Activated CD8-positive, alpha-beta T cell treated with anti-CD3 and anti-CD28 coated beads for 36 hours (primary cell): ENCODE measurements around the gene FRAT2. TPM values are rescaled to one million over a fixed set of nuclear protein-coding genes. Genes with fewer than 3 reads are reported as not detected.

Experiments used
- ATAC-seq: fragments of 200-7000 bp; cut with Tn5 transposase; one replicate; pipeline ENCODE4 v1.10.0; 2021; ENCODE audit warnings: mild to moderate bottlenecking, moderate library complexity
- CTCF ChIA-PET: fragments of 350-600 bp; sonication (Branson Sonifier 250); formaldehyde crosslinking; loops from one replicate; lab custom pipeline; 2021; ENCODE audit warnings: antibody characterized with exemption; lab: Charles Lee
- POLR2A ChIA-PET: fragments of 350-600 bp; sonication (Branson Sonifier 250); formaldehyde crosslinking; loops from one replicate; lab custom pipeline; 2021; ENCODE audit warnings: antibody characterized with exemption; lab: Charles Lee
- DNase-seq: peaks from one replicate; pipeline ENCODE4 v3.0.0-alpha.2; 2020
- H3K27ac Mint-ChIP-seq: one replicate; pipeline ENCODE4 v1.8.0; 2021; ENCODE audit warnings: mild to moderate bottlenecking, mixed read lengths
- H3K27me3 Mint-ChIP-seq: one replicate; pipeline ENCODE4 v1.8.0; 2021; ENCODE audit warnings: mixed read lengths
- H3K36me3 Mint-ChIP-seq: one replicate; pipeline ENCODE4 v1.8.0; 2021; ENCODE audit warnings: low read depth, mixed read lengths
- H3K4me1 Mint-ChIP-seq: one replicate; pipeline ENCODE4 v1.8.0; 2021; ENCODE audit warnings: low read depth, mixed read lengths
- H3K4me3 Mint-ChIP-seq: one replicate; pipeline ENCODE4 v1.8.0; 2021; ENCODE audit warnings: mild to moderate bottlenecking, moderate library complexity, mixed read lengths
- H3K9me3 Mint-ChIP-seq: one replicate; pipeline ENCODE4 v1.8.0; 2021; ENCODE audit warnings: mixed read lengths
- intact Hi-C: fragments of 100-400 bp; cut with micrococcal nuclease; formaldehyde crosslinking; loops from one replicate; pipeline ENCODE4 v1.10.0; 2022
- total RNA-seq, 2 experiments: library from RNA; stranded (reverse); gene quantifications; one replicate each; pipeline ENCODE4 v1.2.3, GENCODE V29; 2021
- TF ChIP-seq, protein P1 (sequence below): fragments of 200-600 bp; IDR thresholded peaks from one replicate; pipeline ENCODE4 v1.8.0; 2022; ENCODE audit warnings: antibody characterized with exemption, mild to moderate bottlenecking

The FRAT2 gene
- total RNA-seq, 2 experiments from 2014 or later, result 5.6 to 6.4 TPM

GRCh38 chr10:97358349-97358748 lies 23.8 kb upstream of the FRAT2 start:
- no peak for DNase-seq
- no peak for ATAC-seq
- Mint-ChIP-seq H3K9me3 (no peaks in the 10 kb centered on the region), H3K4me3 (no peak overlapping the region), H3K4me1 (no peaks in the 10 kb centered on the region), H3K27ac (no peak overlapping the region), H3K36me3 (peaks cover 17% of the 10 kb centered on the region), H3K27me3 (no peaks in the 10 kb centered on the region)
- ChIA-PET POLR2A (interaction anchor here (1.3 to 1.5 kb wide), 2 partner anchors 8 to 12 kb away, joined by 3 read pairs; no protein-coding TSS in a partner anchor), CTCF (interaction anchor here (1.1 to 4.3 kb wide), 6 partner anchors 14 to 286 kb away, joined by 3 to 19 read pairs (median 4); no protein-coding TSS in a partner anchor)
- intact Hi-C loops, result no loop called here
- TF ChIP-seq, protein P1, sequence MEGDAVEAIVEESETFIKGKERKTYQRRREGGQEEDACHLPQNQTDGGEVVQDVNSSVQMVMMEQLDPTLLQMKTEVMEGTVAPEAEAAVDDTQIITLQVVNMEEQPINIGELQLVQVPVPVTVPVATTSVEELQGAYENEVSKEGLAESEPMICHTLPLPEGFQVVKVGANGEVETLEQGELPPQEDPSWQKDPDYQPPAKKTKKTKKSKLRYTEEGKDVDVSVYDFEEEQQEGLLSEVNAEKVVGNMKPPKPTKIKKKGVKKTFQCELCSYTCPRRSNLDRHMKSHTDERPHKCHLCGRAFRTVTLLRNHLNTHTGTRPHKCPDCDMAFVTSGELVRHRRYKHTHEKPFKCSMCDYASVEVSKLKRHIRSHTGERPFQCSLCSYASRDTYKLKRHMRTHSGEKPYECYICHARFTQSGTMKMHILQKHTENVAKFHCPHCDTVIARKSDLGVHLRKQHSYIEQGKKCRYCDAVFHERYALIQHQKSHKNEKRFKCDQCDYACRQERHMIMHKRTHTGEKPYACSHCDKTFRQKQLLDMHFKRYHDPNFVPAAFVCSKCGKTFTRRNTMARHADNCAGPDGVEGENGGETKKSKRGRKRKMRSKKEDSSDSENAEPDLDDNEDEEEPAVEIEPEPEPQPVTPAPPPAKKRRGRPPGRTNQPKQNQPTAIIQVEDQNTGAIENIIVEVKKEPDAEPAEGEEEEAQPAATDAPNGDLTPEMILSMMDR, result no peak

DNA sequence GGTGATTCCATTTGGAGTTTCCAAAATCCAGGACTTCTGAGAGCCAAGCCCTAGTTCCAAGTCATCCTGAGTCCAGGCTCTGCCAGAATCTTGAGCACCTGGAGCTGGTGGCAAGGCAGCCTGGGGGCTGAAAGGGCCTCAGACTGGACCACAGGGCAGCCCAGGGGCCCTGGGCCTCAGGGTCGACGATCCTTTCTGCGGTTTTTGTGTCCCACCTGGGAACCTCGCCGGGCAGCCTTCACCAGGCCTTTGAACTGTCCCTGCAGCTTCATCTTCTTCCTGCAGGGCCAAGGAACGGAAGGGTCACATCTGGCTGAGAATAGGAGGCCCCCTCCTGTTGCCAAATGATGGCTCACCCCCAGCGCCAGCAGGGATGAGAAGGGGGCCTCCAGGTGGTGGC lies 22.4 kb upstream of the FRAT2 start:
- no peaks in the 10 kb centered on the region for H3K9me3 Mint-ChIP-seq
- ChIA-PET POLR2A (no interaction called here), CTCF (interaction anchor here (4.3 kb wide), 1 partner anchor 78 kb away, joined by 19 read pairs; no protein-coding TSS in a partner anchor)
- intact Hi-C loops, result no loop called here
- no peak overlapping the region for H3K27ac Mint-ChIP-seq
- H3K27me3 Mint-ChIP-seq, result no peaks in the 10 kb centered on the region
- peaks cover 17% of the 10 kb centered on the region for H3K36me3 Mint-ChIP-seq
- ATAC-seq (no peak), DNase-seq (no peak)
- no peaks in the 10 kb centered on the region for H3K4me1 Mint-ChIP-seq
- TF ChIP-seq, protein P1, result no peak
- no peak overlapping the region for H3K4me3 Mint-ChIP-seq

DNA sequence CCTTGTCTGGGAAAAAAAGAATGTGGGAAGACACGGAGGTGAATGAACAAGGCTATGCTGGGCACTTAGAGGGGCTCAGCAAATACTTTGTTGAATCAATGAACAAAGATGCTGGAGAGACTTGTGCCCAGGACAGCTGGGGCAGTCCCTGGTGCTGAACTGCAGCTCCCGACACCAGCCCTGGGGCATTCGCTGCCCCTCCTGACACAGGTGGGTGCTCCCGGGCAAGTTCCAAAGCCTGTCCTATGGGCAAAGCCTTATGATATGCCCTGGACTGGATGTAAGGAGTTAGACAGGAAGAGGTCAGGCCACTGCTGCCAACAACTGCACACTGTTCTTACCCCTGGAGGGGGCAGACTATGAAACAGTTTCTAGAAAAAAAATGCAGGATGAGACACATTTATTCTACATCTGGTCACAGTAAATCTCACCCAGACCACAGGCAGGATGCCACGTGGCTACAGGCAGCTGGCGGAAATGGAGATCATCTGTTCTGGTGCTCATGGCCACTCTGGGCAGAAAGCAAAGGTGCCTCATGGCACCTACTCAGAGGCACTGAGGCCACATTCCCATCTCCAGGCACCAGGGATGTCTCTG lies 21.9 kb upstream of the FRAT2 start:
- TF ChIP-seq, protein P1, result no peak
- ChIA-PET POLR2A (no interaction called here), CTCF (interaction anchor here (1.0 to 4.3 kb wide), 3 partner anchors 78 to 99 kb away, joined by 3 to 19 read pairs (median 6); no protein-coding TSS in a partner anchor)
- ATAC-seq (no peak), DNase-seq (no peak)
- Mint-ChIP-seq H3K4me1 (no peaks in the 10 kb centered on the region), H3K9me3 (no peaks in the 10 kb centered on the region), H3K27me3 (no peaks in the 10 kb centered on the region), H3K4me3 (no peak overlapping the region), H3K27ac (no peak overlapping the region), H3K36me3 (peaks cover 17% of the 10 kb centered on the region)
- intact Hi-C loops, result no loop called here

- peaks cover 17% of the 10 kb centered on the region for H3K36me3 Mint-ChIP-seq
- no peak for DNase-seq
- no peaks in the 10 kb centered on the region for H3K9me3 Mint-ChIP-seq
- no peaks in the 10 kb centered on the region for H3K4me1 Mint-ChIP-seq
- H3K27me3 Mint-ChIP-seq, result no peaks in the 10 kb centered on the region
- intact Hi-C loops, result no loop called here
- H3K4me3 Mint-ChIP-seq, result no peak overlapping the region
- POLR2A ChIA-PET, result no interaction called here
- TF ChIP-seq, protein P1, result no peak
- ATAC-seq, result no peak
- H3K27ac Mint-ChIP-seq, result no peak overlapping the region
- CTCF ChIA-PET, result interaction anchor here (1.0 to 1.4 kb wide), 2 partner anchors 77 to 100 kb away, joined by 3 to 6 read pairs; no protein-coding TSS in a partner anchor
These were observed 21.0 kb upstream of the FRAT2 start for GRCh38 chr10:97355571-97355975.

DNA sequence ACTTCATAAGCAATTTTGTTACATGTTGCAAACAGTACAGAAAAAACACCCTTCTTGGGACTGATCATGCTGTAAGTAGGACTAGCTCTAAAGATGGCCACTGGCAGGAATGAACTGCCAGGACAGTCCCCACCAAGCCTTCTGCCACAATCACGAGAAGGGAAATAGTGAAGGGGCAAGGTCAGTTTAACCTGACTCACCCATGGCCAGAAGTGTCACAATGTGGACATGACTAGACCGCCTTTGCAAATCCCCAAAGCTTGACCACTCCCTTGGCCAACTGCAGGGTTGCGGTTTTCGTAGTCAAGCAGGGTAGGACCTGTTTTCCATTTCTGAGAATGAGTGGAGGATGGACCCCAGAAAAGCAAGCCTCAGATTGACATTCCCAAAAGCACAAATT lies 19.4 kb upstream of the FRAT2 start:
- Mint-ChIP-seq H3K9me3 (no peaks in the 10 kb centered on the region), H3K27me3 (no peaks in the 10 kb centered on the region), H3K4me3 (no peak overlapping the region), H3K36me3 (peaks cover 11% of the 10 kb centered on the region), H3K4me1 (no peaks in the 10 kb centered on the region), H3K27ac (no peak overlapping the region)
- no peak for ATAC-seq
- no peak for DNase-seq
- TF ChIP-seq, protein P1, result no peak
- intact Hi-C loops, result no loop called here
- CTCF ChIA-PET, result no interaction called here
- POLR2A ChIA-PET, result no interaction called here
